Measurements from ENCODE around the gene HAGH.

Gene HAGH

GRCh38 chr16:1772908-1773702, 53.5 kb downstream of the HAGH start, which contains the start of gene MRPS34:
TSS of gene MRPS34 (minus strand) at chr16:1773134. CDS start at chr16:1773119, 15 bp downstream.
- peak; percentile 84 for DNase-seq

GRCh38 chr16:1772362-1772907, 54.2 kb downstream of the HAGH start, which contains the start of gene EME2:
TSS of gene EME2 (plus strand) at chr16:1772810. CDS start at chr16:1773228, 418 bp downstream.
- peak; percentile 62 for DNase-seq

DNA sequence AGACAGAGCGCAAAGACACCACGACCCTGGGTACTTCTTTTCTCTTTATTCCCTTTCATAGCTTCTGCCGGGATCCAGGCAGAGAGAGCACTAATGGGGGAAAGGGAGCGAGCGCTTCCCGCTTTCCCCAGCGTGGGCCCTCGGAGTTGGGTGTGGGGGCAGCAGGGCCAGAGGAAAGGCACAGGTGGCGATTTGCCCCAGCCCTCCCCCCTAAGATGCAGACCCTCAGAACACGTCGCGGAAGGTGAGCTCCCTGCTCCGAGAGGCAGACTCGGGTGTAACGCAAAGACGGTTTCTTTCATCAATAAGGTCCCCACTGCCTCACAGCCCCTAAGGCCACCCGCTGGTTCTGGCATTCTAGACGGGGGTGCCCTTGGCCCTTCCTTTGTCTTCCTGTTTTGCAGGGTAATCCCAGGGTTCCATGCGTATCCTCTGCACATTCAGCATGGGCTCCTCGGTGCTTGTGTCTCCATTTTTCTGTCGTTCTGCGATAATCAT, 54.7 kb downstream of the HAGH start:
- DNase-seq: no peak

- DNase-seq: peak; percentile 86
Measured at GRCh38 chr16:1771188-1771863, 55.3 kb downstream of the HAGH start, which contains the start of gene NME3. TSS of gene NME3 (minus strand) at chr16:1771543. CDS start at chr16:1771534, 9 bp downstream.

DNA sequence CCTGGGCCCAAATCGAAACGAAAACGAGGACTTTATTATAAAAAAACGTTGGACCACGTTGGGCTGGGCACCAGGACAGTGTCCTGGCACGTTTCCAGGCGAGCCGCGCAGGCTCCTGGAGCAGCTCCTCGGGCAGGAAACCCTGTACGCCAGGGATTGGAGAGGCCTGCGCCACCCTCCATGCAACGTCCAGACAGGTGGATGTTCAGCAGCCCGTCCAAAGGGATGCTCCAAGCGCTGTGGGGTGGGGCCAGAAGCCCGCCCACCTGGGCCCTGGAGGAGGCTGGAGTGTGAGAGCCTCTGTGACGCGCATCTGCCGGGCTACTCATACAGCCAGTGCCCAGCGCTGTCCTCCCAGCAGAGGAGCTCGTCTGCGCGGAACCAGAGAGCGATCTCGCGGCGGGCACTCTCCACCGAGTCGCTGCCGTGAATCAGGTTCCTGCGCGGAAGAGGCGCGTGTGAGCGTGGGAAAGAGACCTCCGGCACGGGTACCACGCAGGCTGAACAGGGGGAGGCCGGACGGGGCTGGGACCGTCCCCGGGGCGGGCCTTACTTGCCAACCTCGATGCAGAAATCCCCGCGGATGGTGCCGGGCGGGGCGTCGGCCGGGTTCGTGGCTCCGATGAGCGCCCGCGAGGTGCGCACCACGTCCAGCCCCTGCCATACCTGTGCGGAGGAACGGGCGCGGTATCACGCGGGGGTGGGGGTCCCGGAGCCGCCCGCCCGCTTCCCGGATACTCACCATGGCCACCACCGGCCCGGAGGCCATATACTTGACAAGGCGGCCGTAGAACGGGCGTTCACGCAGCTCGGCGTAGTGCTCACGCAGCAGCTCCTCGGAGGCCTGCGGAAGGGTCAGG, 56.1 kb downstream of the HAGH start:
- DNase-seq: peak; percentile 55

GRCh38 chr16:1769402-1770300, 57.0 kb downstream of the HAGH start:
- no peak for DNase-seq

DNA sequence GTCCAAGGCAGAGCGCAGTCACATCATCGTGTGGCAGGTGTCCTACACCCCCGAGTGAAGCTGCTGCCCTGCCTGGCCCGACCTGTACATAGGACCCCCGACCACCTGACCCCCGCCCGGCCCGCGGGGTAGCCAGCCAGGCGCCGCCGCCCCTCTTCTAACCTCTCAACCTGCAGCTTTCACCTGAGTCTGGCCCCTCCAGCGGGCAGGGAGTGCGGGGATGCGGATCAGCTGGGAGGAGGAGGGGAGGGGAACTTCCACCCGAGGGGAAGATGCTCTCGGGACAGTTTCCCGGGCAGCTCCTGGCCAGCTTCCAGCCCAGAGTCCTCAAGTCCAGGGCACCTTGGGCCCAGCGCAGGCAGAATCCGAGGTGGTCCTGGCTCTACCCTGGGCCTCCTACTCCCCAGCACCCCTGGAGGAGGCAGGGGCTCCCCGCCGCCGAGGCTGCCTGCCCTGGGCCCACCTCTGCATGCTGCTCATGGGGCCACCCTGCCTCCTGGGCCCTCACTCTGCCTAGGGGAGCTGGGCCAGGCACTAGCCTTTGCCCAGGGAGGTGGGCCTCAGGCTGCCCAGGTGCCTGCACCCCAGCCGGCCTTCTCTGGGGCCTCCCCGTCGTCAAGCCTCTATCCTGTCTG, 57.7 kb downstream of the HAGH start:
- DNase-seq: no peak

- no peak for DNase-seq
Measured at GRCh38 chr16:1768061-1768766, 58.4 kb downstream of the HAGH start.

DNA sequence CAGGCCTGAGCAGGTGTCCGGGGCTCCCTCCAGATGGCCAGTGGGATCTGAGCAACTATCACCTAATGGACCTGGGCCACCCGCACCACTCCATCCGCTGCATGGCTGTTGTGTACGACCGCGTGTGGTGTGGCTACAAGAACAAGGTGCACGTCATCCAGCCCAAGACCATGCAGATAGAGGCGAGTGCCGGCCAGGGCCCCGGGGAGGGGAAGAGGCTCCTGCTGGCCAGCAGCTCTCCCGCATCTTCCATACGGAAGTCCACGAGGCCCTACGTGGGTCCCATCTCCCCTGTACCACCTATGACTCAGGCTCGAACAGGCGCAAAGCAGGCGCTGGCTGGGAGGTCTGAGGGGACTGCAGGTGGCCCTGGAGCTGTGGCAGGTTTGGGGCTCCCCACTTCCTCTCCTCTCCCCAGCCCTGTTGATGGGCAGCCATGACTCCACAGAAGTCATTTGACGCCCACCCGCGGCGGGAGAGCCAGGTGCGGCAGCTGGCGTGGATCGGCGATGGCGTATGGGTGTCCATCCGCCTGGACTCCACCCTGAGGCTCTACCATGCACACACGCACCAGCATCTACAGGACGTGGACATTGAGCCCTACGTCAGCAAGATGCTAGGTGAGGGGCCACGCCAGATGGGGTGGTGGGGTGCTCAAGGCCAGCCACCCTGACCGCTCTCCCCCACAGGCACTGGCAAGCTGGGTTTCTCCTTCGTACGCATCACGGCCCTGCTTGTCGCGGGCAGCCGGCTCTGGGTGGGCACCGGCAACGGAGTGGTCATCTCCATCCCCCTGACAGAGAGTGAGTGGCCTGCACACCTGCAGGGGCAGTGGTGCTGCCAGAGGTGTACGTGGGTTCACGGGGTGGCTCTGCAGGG, 59.3 kb downstream of the HAGH start:
- DNase-seq: no peak

- DNase-seq: no peak
Measured at GRCh38 chr16:1766701-1767100, 59.9 kb downstream of the HAGH start.

- no peak for DNase-seq
Measured at GRCh38 chr16:1766231-1766630, 60.4 kb downstream of the HAGH start.

- DNase-seq: no peak
Measured at GRCh38 chr16:1765826-1766225, 60.8 kb downstream of the HAGH start.

DNA sequence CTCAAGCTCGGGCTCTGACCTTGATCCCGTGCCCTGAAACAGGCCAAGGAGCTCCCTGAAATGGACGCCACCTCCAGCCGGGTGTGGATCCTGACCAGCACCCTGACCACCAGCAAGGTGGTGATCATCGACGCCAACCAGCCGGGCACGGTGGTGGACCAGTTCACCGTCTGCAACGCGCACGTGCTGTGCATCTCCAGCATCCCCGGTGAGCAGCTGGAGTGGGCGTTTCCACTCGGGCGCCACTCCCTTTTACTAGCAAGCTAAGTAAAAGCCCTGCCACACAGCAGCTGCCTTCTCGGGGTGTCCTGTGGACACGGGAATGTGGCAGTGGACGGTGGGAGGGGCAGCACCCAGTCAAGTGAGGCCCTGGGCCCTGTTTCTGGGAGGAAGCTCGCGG, 61.7 kb downstream of the HAGH start:
- DNase-seq: no peak

DNA sequence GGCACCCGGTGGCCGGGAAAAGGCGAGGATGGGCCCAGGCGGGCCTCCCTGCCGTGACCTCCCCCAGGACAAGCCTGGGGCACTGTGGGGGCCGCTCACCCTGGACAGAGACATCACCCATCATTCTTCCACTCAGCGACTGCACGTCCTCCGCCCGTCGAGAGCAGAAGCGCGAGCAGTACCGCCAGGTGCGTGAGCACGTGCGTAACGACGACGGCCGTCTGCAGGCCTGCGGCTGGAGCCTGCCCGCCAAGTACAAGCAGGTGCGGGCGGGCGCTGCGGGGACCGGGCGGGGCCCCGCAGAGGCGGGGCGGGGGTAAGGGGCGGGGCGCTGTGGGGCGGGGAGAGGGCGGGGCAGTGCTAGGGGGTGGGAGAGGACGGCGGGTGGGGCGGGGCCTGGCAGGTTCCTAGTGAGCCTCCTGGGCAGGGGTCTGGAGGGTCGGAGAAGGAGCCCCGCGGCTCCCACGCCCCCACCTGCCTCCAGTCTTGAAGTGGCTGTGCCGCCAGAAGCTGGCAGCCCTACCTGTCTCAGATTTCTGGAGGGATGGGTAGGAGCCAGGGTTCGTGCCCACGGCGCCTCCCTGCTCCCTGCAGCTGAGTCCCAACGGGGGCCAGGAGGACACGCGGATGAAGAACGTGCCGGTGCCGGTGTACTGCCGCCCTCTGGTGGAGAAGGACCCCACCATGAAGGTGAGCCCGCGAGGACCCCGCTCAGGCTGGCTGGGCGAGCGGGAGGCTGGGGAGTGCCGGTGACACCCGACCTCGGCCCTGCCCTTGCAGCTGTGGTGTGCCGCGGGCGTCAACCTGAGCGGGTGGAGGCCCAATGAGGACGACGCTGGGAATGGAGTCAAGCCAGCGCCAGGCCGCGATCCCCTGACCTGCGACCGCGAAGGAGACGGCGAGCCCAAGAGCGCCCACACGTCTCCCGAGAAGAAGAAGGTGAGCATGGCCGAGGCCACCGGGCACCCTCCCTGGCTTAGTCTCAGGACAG, 62.8 kb downstream of the HAGH start:
- no peak for DNase-seq

GRCh38 chr16:1762879-1763520, 63.6 kb downstream of the HAGH start:
- no peak for DNase-seq

DNA sequence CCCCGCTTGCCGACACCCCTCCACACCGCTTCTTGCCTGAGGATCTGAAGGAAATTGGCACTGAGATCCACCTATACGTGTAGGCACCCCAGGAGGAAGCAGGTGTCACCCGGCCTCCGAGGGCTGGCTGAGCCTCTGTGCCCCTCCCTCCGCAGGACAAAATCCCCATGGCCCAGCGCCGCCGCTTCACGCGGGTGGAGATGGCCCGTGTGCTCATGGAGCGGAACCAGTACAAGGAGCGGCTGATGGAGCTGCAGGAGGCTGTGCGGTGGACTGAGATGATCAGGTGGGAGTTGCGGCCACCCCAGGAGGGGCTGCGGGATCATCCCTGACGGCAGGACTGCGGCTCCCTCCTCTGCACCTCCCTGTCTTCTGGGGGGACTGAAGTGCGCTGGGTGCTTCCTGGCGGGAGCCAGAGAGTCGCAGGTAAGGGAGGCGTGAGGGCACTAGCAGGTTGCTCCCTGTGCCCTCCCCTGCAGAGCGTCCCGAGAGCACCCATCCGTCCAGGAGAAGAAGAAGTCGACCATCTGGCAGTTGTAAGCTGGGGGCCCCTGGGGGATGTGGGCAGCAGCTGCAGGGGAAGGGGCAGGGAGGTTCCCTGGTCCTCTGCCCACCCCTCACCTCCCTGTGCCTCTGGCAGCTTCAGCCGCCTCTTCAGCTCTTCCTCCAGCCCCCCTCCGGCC, 64.3 kb downstream of the HAGH start:
- DNase-seq: no peak

DNA sequence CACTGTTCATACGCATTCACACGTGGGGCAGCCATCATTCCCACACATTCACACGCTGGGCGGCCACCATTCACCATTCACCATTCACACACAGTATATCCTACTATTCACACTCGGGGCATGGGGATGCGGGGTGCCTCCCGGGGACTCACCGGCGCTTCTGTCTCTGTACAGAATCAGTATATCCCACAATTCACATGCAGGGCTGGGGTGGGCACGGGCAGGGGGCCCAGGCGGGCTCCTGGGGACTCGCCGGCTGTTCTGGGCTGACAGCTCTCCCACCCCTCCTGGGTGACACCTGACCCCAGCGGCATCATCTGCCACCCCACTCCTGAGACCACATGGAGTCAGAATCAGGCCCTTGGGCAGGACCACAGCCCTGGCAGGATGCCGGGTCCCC, 64.9 kb downstream of the HAGH start:
- no peak for DNase-seq
